Retinal pigment epithelial cell (primary cell): Measurements from ENCODE around the gene DIRAS1.
A peak's percentile ranks its signal among the peaks of the same experiment; 100 is the strongest.

ENCODE experiments used
- DNase-seq: peaks from one replicate; pipeline ENCODE4 v3.0.0-alpha.2; 2010; ENCODE audit warnings: low read depth
- H3K4me3 ChIP-seq: 2 replicates; pipeline ENCODE4 v1.5.1; 2011; ENCODE audit warnings: mild to moderate bottlenecking, low read length, control low read depth, moderate library complexity
- CTCF ChIP-seq: conservative IDR thresholded peaks from 2 replicates; pipeline ENCODE4 v1.5.1; 2011; ENCODE audit warnings: low read depth, low read length, control low read depth, inconsistent platforms

DIRAS1 gene

DNA sequence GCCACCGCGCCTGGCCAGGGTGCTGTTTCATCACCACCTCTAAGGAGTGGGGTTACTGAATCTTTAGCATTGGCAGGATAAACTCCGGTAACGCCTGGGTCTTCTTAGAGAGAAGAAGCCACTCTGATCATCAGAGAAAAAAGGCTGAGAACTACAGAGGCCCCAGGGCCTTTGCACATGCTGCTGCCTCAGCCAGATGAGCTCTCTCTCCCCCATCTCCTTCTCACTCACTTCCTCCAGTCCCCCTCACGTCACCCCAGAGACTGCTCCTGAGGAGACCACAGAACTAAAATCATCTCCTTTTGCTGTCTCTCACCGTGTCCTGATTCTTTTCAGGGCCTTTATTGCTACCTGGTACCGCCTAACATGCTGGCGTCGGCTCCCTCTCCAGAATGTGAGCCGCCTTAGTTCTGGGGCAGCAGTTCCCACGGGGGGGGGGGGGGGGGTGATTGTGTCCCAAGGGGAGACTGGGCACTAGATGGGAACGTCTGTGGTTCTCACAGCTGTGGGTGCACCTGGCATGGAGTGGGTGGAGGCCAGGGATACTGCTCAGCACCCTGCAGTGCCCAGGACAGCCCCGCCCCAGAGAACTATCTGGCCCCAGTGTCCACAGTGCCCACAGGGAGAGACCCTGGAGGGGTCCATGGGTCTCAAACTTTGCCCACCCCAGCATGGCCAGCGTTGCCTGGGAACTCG, 5.1 kb upstream of the DIRAS1 start:
- DNase-seq, result no peak
- no peak for TF ChIP-seq CTCF
- H3K4me3 ChIP-seq, result no peak overlapping the region

- DNase-seq, result no peak
- TF ChIP-seq CTCF, result peak; percentile 27
- no peak overlapping the region for H3K4me3 ChIP-seq
Measured at GRCh38 chr19:2724148-2724557, 3.0 kb upstream of the DIRAS1 start.

DNA sequence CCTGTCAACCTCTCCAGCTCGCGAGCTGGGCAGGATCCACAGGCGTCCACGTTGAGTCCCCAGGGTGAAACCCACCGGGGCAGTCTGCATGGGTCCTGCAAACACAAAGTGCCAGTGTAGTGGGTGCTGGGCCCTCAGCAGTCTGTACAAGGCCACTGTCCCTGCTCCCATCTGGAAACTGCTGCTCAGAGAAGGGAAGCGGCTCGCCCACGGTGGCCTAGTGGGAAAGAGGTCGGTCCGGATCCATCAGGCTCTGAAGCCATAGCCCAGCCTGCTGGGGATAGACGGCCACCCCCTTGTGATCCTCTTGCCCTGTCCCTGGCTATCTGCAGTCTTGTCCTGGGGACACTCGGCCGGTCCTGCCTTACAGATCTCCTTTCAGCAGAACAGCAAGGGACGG, 2.6 kb upstream of the DIRAS1 start:
- DNase-seq, result no peak
- no peak overlapping the region for H3K4me3 ChIP-seq
- TF ChIP-seq CTCF, result no peak

DNA sequence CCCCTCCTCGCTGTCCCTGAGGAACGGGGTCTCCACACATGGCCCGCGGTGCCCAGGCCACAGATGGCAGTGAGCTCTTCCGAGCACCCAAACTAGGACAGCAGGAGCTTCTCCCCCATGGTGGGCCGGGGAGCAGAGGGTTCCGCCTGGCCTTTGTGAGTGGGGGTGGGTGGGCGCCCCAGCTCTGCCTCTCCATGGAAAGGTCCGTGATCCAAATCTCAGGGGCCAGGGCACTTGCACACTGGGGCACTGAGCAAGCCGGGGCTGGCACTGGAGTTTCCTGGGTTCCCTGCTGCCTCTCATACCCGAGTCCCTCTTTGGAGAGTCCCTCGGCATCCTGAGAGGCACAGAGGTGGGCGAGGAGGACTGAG, 2.2 kb upstream of the DIRAS1 start:
- no peak overlapping the region for H3K4me3 ChIP-seq
- no peak for TF ChIP-seq CTCF
- no peak for DNase-seq

- peak; percentile 58 for DNase-seq
- no peak for TF ChIP-seq CTCF
- no peak overlapping the region for H3K4me3 ChIP-seq
Measured at GRCh38 chr19:2722541-2723344, 1.6 kb upstream of the DIRAS1 start.

DNA sequence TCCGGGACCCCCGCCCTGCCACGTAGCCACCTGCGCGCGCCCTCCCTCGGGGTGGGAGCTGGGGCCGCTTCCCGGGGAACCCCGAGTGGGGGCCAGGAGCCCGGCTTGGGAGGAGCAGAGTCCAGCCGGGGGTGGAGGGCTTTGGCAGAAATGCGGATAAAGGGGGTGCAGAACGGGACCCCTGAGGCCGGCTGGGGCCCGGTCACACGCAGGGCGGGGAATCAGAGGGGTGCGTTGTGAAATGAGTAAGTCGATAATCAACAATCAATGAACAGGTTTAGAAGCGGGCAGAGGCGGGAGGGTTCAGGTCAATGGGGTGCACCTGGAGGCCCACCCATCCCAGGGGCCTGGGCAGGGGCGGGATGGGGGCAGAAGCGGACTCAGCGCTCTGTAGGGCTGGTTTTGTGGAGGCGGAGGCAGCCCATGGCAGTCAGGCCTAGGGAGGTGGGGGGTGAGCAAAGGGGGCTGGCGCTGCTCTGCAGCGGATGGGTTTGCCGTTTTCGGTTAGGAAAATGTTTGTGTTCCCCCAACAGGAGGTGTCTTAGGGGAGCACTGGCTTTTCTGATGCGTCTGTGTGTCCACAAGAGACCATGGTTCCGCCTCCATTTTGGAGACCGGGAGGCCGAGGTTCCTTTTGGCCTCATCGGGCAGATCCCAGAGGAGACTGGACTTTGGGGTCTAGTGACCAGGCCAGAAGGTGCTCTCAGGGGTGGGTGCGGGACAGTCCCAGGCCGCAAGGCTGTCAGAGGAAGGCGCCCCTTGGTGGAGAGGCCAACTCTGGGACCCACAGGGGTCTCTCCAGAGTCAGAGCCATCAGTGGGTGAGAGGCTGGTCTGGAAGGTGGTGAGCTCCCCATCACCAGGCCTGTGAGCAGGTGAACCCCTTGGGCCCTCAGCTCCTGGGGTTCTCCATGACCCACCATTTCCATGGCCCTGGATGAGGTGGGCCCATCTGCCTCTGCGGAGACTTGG, 683 bp upstream of the DIRAS1 start:
- peak overlapping the region; percentile 47 for H3K4me3 ChIP-seq
- TF ChIP-seq CTCF, result no peak
- DNase-seq, result no peak
